GM19099 (cell line): ENCODE results near the gene MAP1LC3A.

Source experiments
- POLR2A ChIP-seq: IDR thresholded peaks from 3 replicates; pipeline ENCODE4 v1.6.1; 2011; ENCODE audit warnings: low read depth; ENCODE audit not compliant: insufficient read length; ENCODE audit errors: extremely low read depth

MAP1LC3A gene

DNA sequence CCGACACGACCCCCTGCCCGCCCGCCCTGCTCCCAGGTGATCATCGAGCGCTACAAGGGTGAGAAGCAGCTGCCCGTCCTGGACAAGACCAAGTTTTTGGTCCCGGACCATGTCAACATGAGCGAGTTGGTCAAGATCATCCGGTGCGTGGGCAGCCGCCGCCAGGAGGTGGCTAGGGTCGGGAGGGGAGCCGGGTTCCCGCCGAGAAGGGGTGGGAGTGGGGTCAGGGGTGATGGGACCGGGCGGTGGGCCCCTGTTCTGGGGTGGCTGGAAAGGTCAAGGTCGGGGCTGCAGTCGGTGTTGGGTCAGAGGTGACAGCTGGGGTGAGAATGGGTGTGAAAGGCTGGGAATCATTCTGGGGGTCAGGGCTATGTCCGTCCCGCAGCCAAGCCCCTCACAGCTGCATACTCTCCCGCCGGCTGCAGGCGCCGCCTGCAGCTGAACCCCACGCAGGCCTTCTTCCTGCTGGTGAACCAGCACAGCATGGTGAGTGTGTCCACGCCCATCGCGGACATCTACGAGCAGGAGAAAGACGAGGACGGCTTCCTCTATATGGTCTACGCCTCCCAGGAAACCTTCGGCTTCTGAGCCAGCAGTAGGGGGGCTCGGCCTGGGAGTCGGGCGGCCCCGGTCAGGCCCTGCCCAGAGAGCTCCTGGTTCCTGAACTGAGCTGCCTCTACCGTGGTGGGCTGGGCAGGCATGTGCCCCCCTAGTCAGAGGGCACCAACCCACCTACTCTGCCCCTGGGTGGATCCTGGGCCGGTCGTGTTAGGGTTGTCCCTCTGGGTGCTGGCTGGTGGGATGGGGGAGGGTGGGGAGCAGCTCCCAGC, 1.0 kb downstream of the MAP1LC3A start:
- TF ChIP-seq POLR2A, result no peak

DNA sequence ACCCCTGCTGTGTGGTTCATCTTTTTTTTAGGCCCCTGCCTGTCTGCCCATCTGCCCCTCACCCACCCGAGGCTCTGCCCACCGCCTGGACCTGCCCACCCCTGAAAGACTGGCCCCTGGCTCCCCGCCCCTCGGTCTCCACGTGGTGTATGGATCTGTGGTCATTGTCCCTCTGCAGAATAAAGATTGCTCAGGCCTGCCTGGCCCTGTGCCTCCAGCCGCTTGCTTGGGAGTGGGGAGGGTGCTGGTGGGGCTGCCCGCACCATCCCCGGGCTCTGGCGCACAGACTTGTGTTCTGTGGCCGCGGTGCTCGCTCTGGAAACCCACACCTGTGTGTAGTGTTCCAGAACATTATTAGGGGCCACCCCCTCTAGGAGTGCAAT, 1.6 kb downstream of the MAP1LC3A start:
- no peak for TF ChIP-seq POLR2A

DNA sequence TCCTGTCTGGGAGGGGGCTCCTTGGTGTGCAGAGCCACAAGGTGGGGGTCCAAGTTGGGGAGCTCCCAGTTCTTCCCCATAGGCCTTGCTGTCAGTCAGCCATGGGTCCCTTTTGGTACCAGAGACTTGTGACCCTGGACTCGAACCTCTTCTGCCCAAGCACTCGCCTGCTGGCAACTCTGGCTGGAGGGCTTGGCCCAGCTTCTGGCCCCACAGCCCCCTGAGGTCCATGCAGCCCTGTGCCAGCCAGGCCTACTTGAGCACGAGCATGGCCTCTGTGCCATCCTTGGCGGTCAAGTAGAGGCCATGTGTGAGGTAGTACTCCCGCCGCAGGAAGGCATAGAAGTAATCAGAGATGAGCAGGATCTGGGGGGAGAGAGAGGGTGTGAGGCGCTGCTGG, 2.1 kb downstream of the MAP1LC3A start:
- no peak for TF ChIP-seq POLR2A

- no peak for TF ChIP-seq POLR2A
Measured at GRCh38 chr20:34561661-34562060, 3.1 kb downstream of the MAP1LC3A start.

DNA sequence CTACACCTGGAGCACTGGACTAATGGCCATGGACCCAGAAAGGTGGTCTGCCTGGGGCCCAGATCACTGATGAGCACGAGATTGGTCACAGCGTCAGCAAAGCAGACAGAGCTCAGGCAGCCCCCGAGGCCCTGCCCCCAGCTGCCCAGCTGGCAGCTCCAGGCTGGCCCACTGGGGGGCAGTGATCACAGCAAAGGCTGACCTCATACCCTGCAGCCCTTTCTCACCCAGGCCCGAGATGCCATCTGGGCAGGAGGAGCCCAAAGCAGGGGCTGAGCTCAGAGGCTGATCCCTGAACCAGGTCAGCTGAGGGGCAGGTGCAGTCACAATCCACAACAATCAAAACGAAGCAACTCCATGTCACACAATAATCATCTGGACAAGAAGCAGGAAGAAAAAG, 4.1 kb downstream of the MAP1LC3A start:
- TF ChIP-seq POLR2A, result no peak

- no peak for TF ChIP-seq POLR2A
Measured at GRCh38 chr20:34564833-34565232, 6.3 kb downstream of the MAP1LC3A start.

- TF ChIP-seq POLR2A, result no peak
Measured at GRCh38 chr20:34566978-34567891, 8.7 kb downstream of the MAP1LC3A start.

DNA sequence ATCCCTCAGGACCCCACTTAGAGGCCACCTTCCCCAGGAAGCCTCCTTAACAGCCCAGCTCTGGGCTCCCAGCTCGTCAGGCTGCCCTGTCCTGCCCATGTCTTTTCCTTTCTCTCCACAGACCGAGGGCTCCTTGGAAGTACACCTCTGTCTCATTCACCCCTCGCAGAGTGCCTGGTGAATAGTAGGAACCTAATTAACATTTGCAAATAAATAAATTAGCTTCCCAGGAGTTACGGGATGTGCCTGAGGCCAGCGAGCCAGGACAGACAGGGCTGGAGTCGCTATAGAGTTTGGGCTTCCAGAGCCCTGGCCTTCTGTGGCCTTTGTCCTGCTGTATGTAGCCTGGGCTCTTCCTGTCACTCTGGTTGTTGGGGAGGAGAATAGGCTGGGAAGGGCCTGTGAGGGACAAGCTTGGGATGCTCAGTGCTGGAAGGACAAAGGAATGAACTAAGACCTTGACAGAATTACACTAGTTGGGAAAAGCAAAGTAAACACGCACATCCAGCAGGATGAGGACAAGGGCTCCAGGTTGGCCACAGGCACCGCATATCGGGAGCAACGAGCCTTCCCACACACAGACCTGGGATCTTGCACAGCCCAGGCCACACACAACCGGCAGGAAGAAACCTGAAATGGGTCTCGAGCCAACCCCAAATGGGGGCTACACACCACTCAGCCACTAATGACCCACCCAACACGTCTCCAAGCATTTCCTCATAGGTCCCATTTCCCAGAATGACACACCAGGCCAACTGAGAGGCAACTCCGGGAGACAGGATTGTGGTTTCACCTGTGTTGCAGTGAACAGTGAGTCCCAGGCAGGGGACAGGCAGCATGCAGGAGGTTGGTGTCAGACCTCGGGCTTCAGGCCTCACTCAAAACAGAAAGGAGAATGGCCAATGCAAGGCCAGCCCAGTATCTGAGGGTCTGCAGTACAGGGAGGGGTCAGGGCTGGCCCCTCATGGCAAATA, 9.7 kb downstream of the MAP1LC3A start:
- no peak for TF ChIP-seq POLR2A

- no peak for TF ChIP-seq POLR2A
Measured at GRCh38 chr20:34569598-34569997, 11.1 kb downstream of the MAP1LC3A start.

GRCh38 chr20:34570859-34571306, 12.4 kb downstream of the MAP1LC3A start:
- no peak for TF ChIP-seq POLR2A

GRCh38 chr20:34571753-34572152, 13.2 kb downstream of the MAP1LC3A start:
- no peak for TF ChIP-seq POLR2A

DNA sequence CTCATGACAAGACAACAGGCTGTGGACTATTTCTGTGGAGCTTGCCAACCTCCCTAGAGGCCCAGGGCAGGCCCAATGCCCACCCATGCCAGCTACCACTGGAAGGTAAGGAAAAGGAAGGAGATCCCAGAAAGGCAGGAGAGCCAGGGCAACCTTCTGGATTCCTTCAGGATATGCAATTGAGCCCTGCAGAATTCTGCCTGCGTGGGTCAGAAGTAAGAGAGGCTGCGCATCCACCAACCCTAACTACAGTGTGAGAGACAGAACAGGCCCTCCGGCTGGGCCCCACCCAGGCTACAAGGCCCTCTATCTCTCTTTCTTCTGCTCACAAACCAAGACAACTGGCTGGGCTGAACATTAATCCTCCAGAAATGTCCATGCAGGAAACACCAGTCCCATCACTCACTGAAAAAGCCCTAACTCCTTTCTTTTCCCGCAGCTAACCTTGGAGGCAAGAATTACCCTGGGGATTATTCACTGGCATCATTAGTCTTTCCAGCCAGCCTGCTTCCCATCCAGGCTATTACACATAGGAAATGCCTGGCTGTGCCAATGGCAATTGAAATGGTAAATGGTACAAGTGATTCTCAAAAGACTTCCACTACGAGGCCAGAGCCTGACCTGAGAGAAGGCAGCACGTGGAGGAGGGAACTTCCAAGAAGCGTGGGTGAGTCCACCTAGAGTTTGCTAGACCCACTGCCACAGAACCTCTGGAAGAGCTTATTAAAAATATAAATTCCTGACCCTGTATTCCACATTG, 15.2 kb downstream of the MAP1LC3A start:
- TF ChIP-seq POLR2A, result no peak

- no peak for TF ChIP-seq POLR2A
Measured at GRCh38 chr20:34574426-34574825, 15.9 kb downstream of the MAP1LC3A start.

GRCh38 chr20:34574861-34575260, 16.3 kb downstream of the MAP1LC3A start:
- TF ChIP-seq POLR2A, result no peak

- TF ChIP-seq POLR2A, result no peak
Measured at GRCh38 chr20:34575271-34575670, 16.8 kb downstream of the MAP1LC3A start.

DNA sequence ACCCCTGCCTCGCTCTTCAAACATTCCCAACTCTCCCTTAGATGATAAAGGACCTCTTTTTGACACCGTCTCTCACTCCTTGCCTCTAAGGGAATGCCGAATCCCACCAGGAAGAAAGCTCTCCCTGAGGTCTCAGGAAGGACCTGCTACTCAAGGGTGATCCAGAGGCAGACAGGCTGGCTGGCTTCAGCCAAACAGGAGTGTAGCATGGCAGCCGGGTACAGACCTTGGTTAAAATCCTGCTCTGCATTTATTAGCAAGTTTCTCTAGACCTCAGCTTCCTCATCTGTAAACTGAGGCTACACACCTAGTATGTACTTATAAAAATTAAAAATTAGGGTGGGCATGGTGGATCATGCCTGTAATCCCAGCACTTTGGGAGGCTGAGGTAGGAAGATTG, 17.2 kb downstream of the MAP1LC3A start:
- no peak for TF ChIP-seq POLR2A
